Stimulated activated CD4-positive, alpha-beta T cell treated with anti-CD3 and anti-CD28 coated beads, Interleukin-15, amount 100 ng/mL, for 1 hour (primary cell): ENCODE measurements around the gene PLCB1.

Experiments
- DNase-seq, 2 donors: peaks; one replicate each; pipeline ENCODE4 v3.0.0-alpha.2; 2020; ENCODE audit warnings: low read depth in 1 of 2, low spot score in 1 of 2

PLCB1 gene

GRCh38 chr20:8527998-8528723, 396.1 kb downstream of the PLCB1 start:
- DNase-seq: no peak

- DNase-seq: no peak
These were observed 398.0 kb downstream of the PLCB1 start for GRCh38 chr20:8530022-8530421.

GRCh38 chr20:8532169-8532568, 400.1 kb downstream of the PLCB1 start:
- no peak for DNase-seq

- no peak for DNase-seq
These were observed 402.5 kb downstream of the PLCB1 start for GRCh38 chr20:8534368-8535160.

- DNase-seq: no peak
These were observed 403.6 kb downstream of the PLCB1 start for GRCh38 chr20:8535403-8536261.

GRCh38 chr20:8536262-8536618, 404.2 kb downstream of the PLCB1 start:
- no peak for DNase-seq

GRCh38 chr20:8540466-8540865, 408.4 kb downstream of the PLCB1 start:
- no peak for DNase-seq

- DNase-seq: no peak
These were observed 410.0 kb downstream of the PLCB1 start for GRCh38 chr20:8542110-8542486.

GRCh38 chr20:8545212-8545611, 413.1 kb downstream of the PLCB1 start:
- no peak for DNase-seq

- no peak for DNase-seq
These were observed 415.1 kb downstream of the PLCB1 start for GRCh38 chr20:8547035-8547650.

GRCh38 chr20:8547968-8548588, 416.0 kb downstream of the PLCB1 start:
- no peak for DNase-seq

- DNase-seq: no peak
These were observed 417.1 kb downstream of the PLCB1 start for GRCh38 chr20:8549192-8549591.

- no peak for DNase-seq
These were observed 425.6 kb downstream of the PLCB1 start for GRCh38 chr20:8557711-8558110.

GRCh38 chr20:8562356-8562755, 430.3 kb downstream of the PLCB1 start:
- DNase-seq: no peak

GRCh38 chr20:8568075-8568474, 436.0 kb downstream of the PLCB1 start:
- no peak for DNase-seq

GRCh38 chr20:8569766-8570165, 437.7 kb downstream of the PLCB1 start:
- no peak for DNase-seq

- no peak for DNase-seq
These were observed 439.5 kb downstream of the PLCB1 start for GRCh38 chr20:8571611-8572010.

GRCh38 chr20:8573686-8574085, 441.6 kb downstream of the PLCB1 start:
- no peak for DNase-seq

GRCh38 chr20:8575114-8575513, 443.0 kb downstream of the PLCB1 start:
- DNase-seq: no peak

- no peak for DNase-seq
These were observed 446.2 kb downstream of the PLCB1 start for GRCh38 chr20:8578161-8578865.
